Upper lobe of left lung (tissue), 4 donors: ENCODE results near the gene FCRL1.

Experiments used
- EP300 ChIP-seq, 4 donors: sonication (generic); formaldehyde crosslinking; IDR thresholded peaks; one replicate each; pipeline ENCODE4 v1.5.1; 2017; ENCODE audit warnings: antibody characterized with exemption in 4 of 4, control low read depth in 2 of 4
- POLR2AphosphoS5 ChIP-seq, 2 donors: sonication (generic); formaldehyde crosslinking; IDR thresholded peaks; one replicate each; pipeline ENCODE4 v1.5.1; 2017; ENCODE audit warnings: antibody characterized with exemption in 2 of 2
- TF ChIP-seq, protein P1 (sequence below), 6 experiments: fragments of 450-650 bp in 4 of 6; fragments of 200-600 bp in 2 of 6; sonication (generic) in 2 of 6; IDR thresholded peaks; one replicate each; pipeline ENCODE4 v1.5.1; 2016 to 2019; ENCODE audit warnings: antibody characterized with exemption in 6 of 6

- no peak for TF ChIP-seq POLR2AphosphoS5 (IDR thresholded peaks at IDR 0.05)
- TF ChIP-seq, protein P1, sequence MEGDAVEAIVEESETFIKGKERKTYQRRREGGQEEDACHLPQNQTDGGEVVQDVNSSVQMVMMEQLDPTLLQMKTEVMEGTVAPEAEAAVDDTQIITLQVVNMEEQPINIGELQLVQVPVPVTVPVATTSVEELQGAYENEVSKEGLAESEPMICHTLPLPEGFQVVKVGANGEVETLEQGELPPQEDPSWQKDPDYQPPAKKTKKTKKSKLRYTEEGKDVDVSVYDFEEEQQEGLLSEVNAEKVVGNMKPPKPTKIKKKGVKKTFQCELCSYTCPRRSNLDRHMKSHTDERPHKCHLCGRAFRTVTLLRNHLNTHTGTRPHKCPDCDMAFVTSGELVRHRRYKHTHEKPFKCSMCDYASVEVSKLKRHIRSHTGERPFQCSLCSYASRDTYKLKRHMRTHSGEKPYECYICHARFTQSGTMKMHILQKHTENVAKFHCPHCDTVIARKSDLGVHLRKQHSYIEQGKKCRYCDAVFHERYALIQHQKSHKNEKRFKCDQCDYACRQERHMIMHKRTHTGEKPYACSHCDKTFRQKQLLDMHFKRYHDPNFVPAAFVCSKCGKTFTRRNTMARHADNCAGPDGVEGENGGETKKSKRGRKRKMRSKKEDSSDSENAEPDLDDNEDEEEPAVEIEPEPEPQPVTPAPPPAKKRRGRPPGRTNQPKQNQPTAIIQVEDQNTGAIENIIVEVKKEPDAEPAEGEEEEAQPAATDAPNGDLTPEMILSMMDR (IDR thresholded peaks at IDR 0.05), result no peak
- TF ChIP-seq EP300 (IDR thresholded peaks at IDR 0.05), result no peak
Observed at GRCh38 chr1:157782931-157783330, 37.0 kb downstream of the FCRL1 start.
